ENCODE results near the gene CFTR. TPM values are rescaled to one million over a fixed set of nuclear protein-coding genes. Genes with fewer than 3 reads are reported as not detected.

Gene CFTR
- total RNA-seq, 1 experiment from 2014 or later, result 130 TPM

DNA sequence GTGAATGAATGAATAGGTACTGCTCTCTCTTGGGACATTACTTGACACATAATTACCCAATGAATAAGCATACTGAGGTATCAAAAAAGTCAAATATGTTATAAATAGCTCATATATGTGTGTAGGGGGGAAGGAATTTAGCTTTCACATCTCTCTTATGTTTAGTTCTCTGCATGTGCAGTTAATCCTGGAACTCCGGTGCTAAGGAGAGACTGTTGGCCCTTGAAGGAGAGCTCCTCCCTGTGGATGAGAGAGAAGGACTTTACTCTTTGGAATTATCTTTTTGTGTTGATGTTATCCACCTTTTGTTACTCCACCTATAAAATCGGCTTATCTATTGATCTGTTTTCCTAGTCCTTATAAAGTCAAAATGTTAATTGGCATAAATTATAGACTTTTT is 1.2 kb downstream of the CFTR start:
- Histone ChIP-seq H3K4me1 (peaks cover 35% of the 10 kb centered on the region; the same call in 1 of the 2 replicates), H3K27me3 (replicated peaks; ENCODE audit: control insufficient read depth, insufficient read depth, low read length) (no peaks in the 10 kb centered on the region), H3K4me3 (ENCODE audit: low read depth, low read length) (peak overlapping the region; percentile 82), H3K9me3 (no peaks in the 10 kb centered on the region), H3K36me3 (ENCODE audit: control insufficient read depth, insufficient read depth, low read length) (no peaks in the 10 kb centered on the region)
- Mint-ChIP-seq H3K27me3 (ENCODE audit: insufficient read depth, unreplicated experiment) (no peaks in the 10 kb centered on the region), H3K36me3 (ENCODE audit: insufficient read depth, unreplicated experiment) (peaks cover 37% of the 10 kb centered on the region), H3K4me3 (ENCODE audit: unreplicated experiment) (peak overlapping the region; percentile 93), H3K27ac (ENCODE audit: unreplicated experiment) (no peak overlapping the region), H3K4me1 (ENCODE audit: low read depth, unreplicated experiment) (peaks cover 31% of the 10 kb centered on the region), H3K9me3 (ENCODE audit: unreplicated experiment) (no peaks in the 10 kb centered on the region)
- ChIA-PET POLR2A (no interaction called here), CTCF (interaction anchor here (0.6 to 1.0 kb wide), 3 partner anchors 8 to 752 kb away, joined by 3 to 6 read pairs (median 3); no protein-coding TSS in a partner anchor)
- intact Hi-C loops (cut with micrococcal nuclease; ENCODE audit: unreplicated experiment), result loop anchor here (1.0 to 2.0 kb wide), 4 partner anchors 22 to 192 kb away; no protein-coding TSS in a partner anchor
- peak in 1 of 2 experiments; percentile 29 for DNase-seq
- no TSS peak for BruUV-seq (replicated peaks)
- peak; percentile 18 to 43 for TF ChIP-seq CTCF (IDR thresholded peaks at IDR 0.05; ENCODE audit: insufficient read depth in 1 of 2, low read depth in 1 of 2, low read length in 1 of 2, severe bottlenecking in 1 of 2, unreplicated experiment in 1 of 2)

- H3K36me3 ChIP-seq (ENCODE audit: control insufficient read depth, insufficient read depth, low read length), result 0 out of 2 replicates have a peak, but pooled peaks cover 1% of the 10 kb centered on the region
- Mint-ChIP-seq H3K27ac (ENCODE audit: unreplicated experiment) (no peak overlapping the region), H3K4me1 (ENCODE audit: low read depth, unreplicated experiment) (peaks cover 46% of the 10 kb centered on the region), H3K4me3 (ENCODE audit: unreplicated experiment) (no peak overlapping the region), H3K9me3 (ENCODE audit: unreplicated experiment) (no peaks in the 10 kb centered on the region), H3K27me3 (ENCODE audit: insufficient read depth, unreplicated experiment) (no peaks in the 10 kb centered on the region), H3K36me3 (ENCODE audit: insufficient read depth, unreplicated experiment) (peaks cover 46% of the 10 kb centered on the region)
- DNase-seq, result no peak
- TF ChIP-seq CTCF (IDR thresholded peaks at IDR 0.05; ENCODE audit: insufficient read depth in 1 of 2, low read depth in 1 of 2, low read length in 1 of 2, severe bottlenecking in 1 of 2, unreplicated experiment in 1 of 2), result no peak
- no peaks in the 10 kb centered on the region for H3K27me3 ChIP-seq (replicated peaks; ENCODE audit: control insufficient read depth, insufficient read depth, low read length)
- no TSS peak for BruUV-seq (replicated peaks)
- H3K4me3 ChIP-seq (ENCODE audit: low read depth, low read length), result no peak overlapping the region
- CTCF ChIA-PET, result no interaction called here
- no peaks in the 10 kb centered on the region for H3K9me3 ChIP-seq
- H3K4me1 ChIP-seq, result peaks cover 60% of the 10 kb centered on the region
- intact Hi-C loops (cut with micrococcal nuclease; ENCODE audit: unreplicated experiment), result no loop called here
- POLR2A ChIA-PET, result interaction anchor here (0.5 kb wide), 1 partner anchor 366 kb away, joined by 4 read pairs; no protein-coding TSS in a partner anchor
Observed at GRCh38 chr7:117485118-117485620, 5.3 kb downstream of the CFTR start.

DNA sequence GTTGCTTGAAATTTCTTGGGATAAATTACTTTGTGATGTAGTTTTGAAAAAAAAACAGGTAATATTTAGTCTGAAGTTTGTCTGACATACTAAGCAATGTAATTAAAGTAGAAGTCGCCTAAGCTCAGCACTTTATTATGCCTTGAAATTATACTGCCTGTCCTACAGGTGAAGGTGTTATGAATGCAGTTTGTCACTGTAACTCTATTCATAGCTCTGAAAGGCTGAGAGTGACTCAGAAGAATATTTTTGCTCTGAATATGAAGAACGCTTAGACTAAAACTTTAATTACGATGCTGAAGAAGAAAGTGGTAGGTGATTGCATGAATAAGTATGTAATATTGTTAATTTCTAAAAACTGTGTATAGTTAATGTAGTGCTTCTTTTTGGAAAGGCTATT is 9.2 kb downstream of the CFTR start:
- BruUV-seq (replicated peaks), result no TSS peak
- Mint-ChIP-seq H3K4me1 (ENCODE audit: low read depth, unreplicated experiment) (peaks cover 63% of the 10 kb centered on the region), H3K4me3 (ENCODE audit: unreplicated experiment) (no peak overlapping the region), H3K9me3 (ENCODE audit: unreplicated experiment) (no peaks in the 10 kb centered on the region), H3K36me3 (ENCODE audit: insufficient read depth, unreplicated experiment) (peaks cover 54% of the 10 kb centered on the region), H3K27me3 (ENCODE audit: insufficient read depth, unreplicated experiment) (no peaks in the 10 kb centered on the region), H3K27ac (ENCODE audit: unreplicated experiment) (no peak overlapping the region)
- POLR2A ChIA-PET, result interaction anchor here (1.1 kb wide), 1 partner anchor 9 kb away, joined by 5 read pairs; the partner anchor contains the start of gene CFTR
- no peak for DNase-seq
- Histone ChIP-seq H3K36me3 (ENCODE audit: control insufficient read depth, insufficient read depth, low read length) (peaks cover 3% of the 10 kb centered on the region; the same call in 1 of the 2 replicates), H3K27me3 (replicated peaks; ENCODE audit: control insufficient read depth, insufficient read depth, low read length) (no peaks in the 10 kb centered on the region), H3K4me1 (peaks cover 68% of the 10 kb centered on the region), H3K4me3 (ENCODE audit: low read depth, low read length) (no peak overlapping the region), H3K9me3 (no peaks in the 10 kb centered on the region)
- intact Hi-C loops (cut with micrococcal nuclease; ENCODE audit: unreplicated experiment), result no loop called here
- no peak for TF ChIP-seq CTCF (IDR thresholded peaks at IDR 0.05; ENCODE audit: insufficient read depth in 1 of 2, low read depth in 1 of 2, low read length in 1 of 2, severe bottlenecking in 1 of 2, unreplicated experiment in 1 of 2)
- CTCF ChIA-PET, result interaction anchor here (1.1 kb wide), 1 partner anchor 8 kb away, joined by 3 read pairs; no protein-coding TSS in a partner anchor
